GM08714 (cell line): ENCODE data around the gene EEF1G.

Experiments used
- H3K4me3 ChIP-seq: fragments of 200-500 bp; sonication (Bioruptor generic); 2 replicates; pipeline ENCODE4 v1.5.1; 2014; ENCODE audit warnings: mild to moderate bottlenecking, low read length, inconsistent platforms
- ZNF274 ChIP-seq: IDR thresholded peaks from 2 replicates; pipeline ENCODE4 v1.6.1; 2012; ENCODE audit warnings: mild to moderate bottlenecking, low read depth, low read length

Gene EEF1G

GRCh38 chr11:62536301-62536957 is 37.3 kb downstream of the EEF1G start:
- TF ChIP-seq ZNF274, result no peak
- H3K4me3 ChIP-seq, result no peak overlapping the region

GRCh38 chr11:62535802-62536201 is 37.9 kb downstream of the EEF1G start:
- no peak overlapping the region for H3K4me3 ChIP-seq
- no peak for TF ChIP-seq ZNF274

DNA sequence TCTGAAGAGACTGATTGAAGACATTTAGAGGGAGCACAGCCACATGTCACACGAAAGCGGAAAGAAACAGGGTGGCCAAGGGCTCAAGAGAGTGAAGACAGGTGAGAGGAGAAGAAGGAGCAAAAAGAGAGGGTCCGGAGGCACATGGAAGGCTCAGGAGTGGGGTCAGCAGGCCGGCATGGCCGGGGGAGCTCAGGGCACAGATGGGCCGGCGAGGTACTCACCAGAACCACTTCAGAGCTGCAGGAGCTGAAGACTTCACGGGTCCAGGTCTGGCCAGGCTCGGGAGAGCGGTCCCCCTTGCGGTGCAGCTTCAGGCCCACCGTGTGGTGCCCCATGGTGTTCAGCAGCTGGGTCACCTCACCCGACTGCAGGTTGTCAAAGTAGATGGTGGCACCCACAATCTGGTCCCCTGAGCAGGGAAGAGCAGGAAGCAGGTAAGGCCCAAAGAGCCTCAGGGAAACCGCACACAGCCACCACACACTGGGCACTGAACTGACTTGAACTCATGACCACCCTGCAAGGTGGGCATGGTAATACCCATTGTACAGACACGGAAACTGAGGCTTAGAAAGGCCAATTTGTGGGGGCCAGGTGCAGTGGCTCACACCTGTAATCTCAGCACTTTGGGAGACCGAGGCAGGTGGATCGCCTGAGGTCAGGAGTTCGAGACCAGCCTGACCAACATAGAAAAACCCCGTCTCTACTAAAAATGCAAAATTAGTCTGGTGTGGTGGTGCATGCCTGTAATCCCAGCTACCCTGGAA is 38.7 kb downstream of the EEF1G start:
- H3K4me3 ChIP-seq, result no peak overlapping the region
- TF ChIP-seq ZNF274, result no peak

GRCh38 chr11:62532096-62532495 is 41.6 kb downstream of the EEF1G start:
- no peak overlapping the region for H3K4me3 ChIP-seq
- no peak for TF ChIP-seq ZNF274

- H3K4me3 ChIP-seq, result no peak overlapping the region
- TF ChIP-seq ZNF274, result no peak
Observed at GRCh38 chr11:62516736-62517371, 56.8 kb downstream of the EEF1G start.

- H3K4me3 ChIP-seq, result no peak overlapping the region
- TF ChIP-seq ZNF274, result no peak
Observed at GRCh38 chr11:62514151-62514550, 59.5 kb downstream of the EEF1G start.

DNA sequence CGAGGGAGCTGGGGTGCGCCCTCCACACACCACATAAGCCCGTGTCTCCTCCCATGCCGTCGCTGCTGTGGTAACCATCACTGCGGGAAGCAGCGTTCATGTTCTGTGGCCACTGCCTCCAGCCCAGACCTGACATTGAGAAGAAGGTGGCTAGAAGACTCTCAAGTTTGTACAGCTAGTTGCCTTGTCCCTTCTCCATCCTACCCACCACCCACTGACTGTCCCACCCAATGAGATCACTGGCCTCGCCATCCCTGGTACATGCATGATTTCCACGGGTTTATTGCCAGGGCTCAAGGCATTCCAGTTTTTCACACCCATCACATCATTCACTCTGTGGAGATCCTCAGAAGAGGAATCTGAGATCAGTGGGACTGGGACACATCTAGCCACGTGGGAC is 60.1 kb downstream of the EEF1G start:
- H3K4me3 ChIP-seq, result no peak overlapping the region
- TF ChIP-seq ZNF274, result no peak

DNA sequence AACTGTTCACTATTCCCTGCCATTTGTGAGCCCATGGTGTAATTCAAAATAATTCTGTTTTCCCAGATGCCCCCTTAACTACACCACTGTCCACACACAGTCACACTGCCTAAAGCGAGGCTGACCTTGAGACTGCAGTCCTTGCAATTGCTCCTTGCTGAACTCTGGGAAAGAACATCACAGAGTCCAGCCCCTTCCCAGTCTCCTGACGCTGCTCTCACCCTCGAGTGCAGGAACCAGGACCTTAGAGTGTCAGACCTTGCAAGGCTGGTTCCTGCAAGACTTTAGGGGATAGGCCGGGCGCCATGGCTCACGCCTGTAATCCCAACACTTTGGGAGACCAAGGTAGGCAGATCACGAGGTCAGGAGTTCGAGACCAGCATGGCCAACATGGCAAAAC is 60.7 kb downstream of the EEF1G start:
- no peak overlapping the region for H3K4me3 ChIP-seq
- no peak for TF ChIP-seq ZNF274
